Endothelial cell of umbilical vein (primary cell): ENCODE data around the gene DTL. TPM values are rescaled to one million over a fixed set of nuclear protein-coding genes. Genes with fewer than 3 reads are reported as not detected.

Source experiments
- BruUV-seq: library from RNA; stranded (reverse); fragments of 400-500 nt; replicated peaks from 2 replicates; lab custom pipeline; 2021; lab: Mats Ljungman, UMichigan
- CTCF ChIA-PET: fragments of 300-600, 350-600 bp; sonication (Branson Sonifier 250); formaldehyde crosslinking; loops from one replicate; lab custom pipeline; 2021; ENCODE audit warnings: antibody characterized with exemption, inconsistent platforms; lab: Charles Lee
- POLR2A ChIA-PET: fragments of 300-600, 350-600 bp; sonication (Branson Sonifier 250); formaldehyde crosslinking; loops from one replicate; lab custom pipeline; 2021; ENCODE audit warnings: antibody characterized with exemption, inconsistent platforms; lab: Charles Lee
- DNase-seq: peaks from one replicate; pipeline ENCODE4 v3.0.0-alpha.2; 2011; ENCODE audit warnings: low read depth, low spot score
- FAIRE-seq: peaks from 2 replicates; lab custom pipeline; 2011; peaks lifted over from hg19 to GRCh38; lab: Jason Lieb, UNC
- H2AFZ ChIP-seq: 2 replicates; pipeline ENCODE4 v1.6.0; 2012; ENCODE audit warnings: low read depth, low read length, control low read depth, inconsistent platforms
- H3K27ac ChIP-seq: 2 replicates; pipeline ENCODE4 v1.5.1; 2011; ENCODE audit warnings: low read depth, mild to moderate bottlenecking, control low read depth, low read length, moderate library complexity; ENCODE audit not compliant: insufficient read depth
- H3K27me3 ChIP-seq, 2 experiments: 2 replicates each; pipeline versions ENCODE4 v1.6.0 to v1.6.1; 2011; ENCODE audit warnings: low read length in 2 of 2, mixed read lengths in 1 of 2; ENCODE audit not compliant: control insufficient read depth in 2 of 2, insufficient read depth in 2 of 2
- H3K36me3 ChIP-seq, 2 experiments: 2 replicates in 1 of 2; 3 replicates in 1 of 2; pipeline ENCODE4 v1.5.1; 2011; ENCODE audit warnings: low read length in 2 of 2, mild to moderate bottlenecking in 1 of 2, moderate library complexity in 1 of 2; ENCODE audit not compliant: control insufficient read depth in 2 of 2, insufficient read depth in 2 of 2; ENCODE audit errors: extremely low read depth in 1 of 2
- H3K4me1 ChIP-seq: 3 replicates; pipeline ENCODE4 v1.5.1; 2011; ENCODE audit warnings: mild to moderate bottlenecking, low read length; ENCODE audit not compliant: control insufficient read depth, insufficient read depth; ENCODE audit errors: extremely low read depth
- H3K4me2 ChIP-seq: 2 replicates; pipeline ENCODE4 v1.6.1; 2011; ENCODE audit warnings: low read length, control low read depth, mixed read lengths; ENCODE audit not compliant: insufficient read depth
- H3K4me3 ChIP-seq, 3 experiments: fragments of 200-600 bp in 1 of 3; sonication (generic), shearing (Covaris generic) in 1 of 3; replicated peaks in 1 of 3; 2 replicates each; pipeline ENCODE4 v1.5.1; 2011 to 2016; ENCODE audit warnings: control low read depth in 3 of 3, low read length in 3 of 3, mild to moderate bottlenecking in 2 of 3, inconsistent platforms in 1 of 3, low read depth in 1 of 3, moderate library complexity in 1 of 3; ENCODE audit not compliant: insufficient read depth in 1 of 3
- H3K79me2 ChIP-seq: 2 replicates; pipeline ENCODE4 v1.6.0; 2012; ENCODE audit warnings: low read length, inconsistent platforms; ENCODE audit not compliant: control insufficient read depth, insufficient read depth
- H3K9ac ChIP-seq: replicated peaks from 2 replicates; pipeline ENCODE3; 2011; ENCODE audit warnings: low read length, control low read depth; ENCODE audit not compliant: insufficient read depth; ENCODE audit errors: extremely low read depth
- H3K9me1 ChIP-seq: replicated peaks from 3 replicates; pipeline ENCODE4 v1.6.0; 2011; ENCODE audit warnings: mild to moderate bottlenecking, low read length; ENCODE audit not compliant: control insufficient read depth, insufficient read depth; ENCODE audit errors: extremely low read depth
- H3K9me3 ChIP-seq: replicated peaks from 2 replicates; pipeline ENCODE4 v1.5.1; 2012; ENCODE audit warnings: low read length, inconsistent platforms; ENCODE audit not compliant: control insufficient read depth, insufficient read depth
- H4K20me1 ChIP-seq: replicated peaks from 2 replicates; pipeline ENCODE3; 2011; ENCODE audit warnings: mild to moderate bottlenecking, low read length; ENCODE audit not compliant: control insufficient read depth, insufficient read depth; ENCODE audit errors: extremely low read depth
- EZH2 ChIP-seq: IDR thresholded peaks from 2 replicates; pipeline ENCODE4 v1.6.1; 2012; ENCODE audit warnings: borderline replicate concordance, low read depth, mild to moderate bottlenecking, moderate library complexity, low read length, inconsistent platforms; ENCODE audit not compliant: severe bottlenecking
- FOS ChIP-seq: IDR thresholded peaks from 2 replicates; pipeline ENCODE4 v1.6.1; 2011; ENCODE audit warnings: mild to moderate bottlenecking, low read length, moderate library complexity, borderline replicate concordance; ENCODE audit not compliant: insufficient read depth
- GATA2 ChIP-seq: IDR thresholded peaks from 2 replicates; pipeline ENCODE4 v1.7.0; 2011; ENCODE audit warnings: low read depth, mild to moderate bottlenecking, moderate library complexity, mixed read lengths, low read length; ENCODE audit not compliant: insufficient read length, insufficient read depth
- JUN ChIP-seq: IDR thresholded peaks from 2 replicates; pipeline ENCODE4 v1.6.1; 2011; ENCODE audit warnings: borderline replicate concordance, low read depth; ENCODE audit not compliant: insufficient read length, insufficient read depth
- MYC ChIP-seq: IDR thresholded peaks from one replicate; pipeline ENCODE4 v1.6.1; 2011; ENCODE audit warnings: mild to moderate bottlenecking, low read depth, low read length
- POLR2A ChIP-seq: IDR thresholded peaks from 2 replicates; pipeline ENCODE4 v1.6.1; 2012; ENCODE audit warnings: low read depth, mild to moderate bottlenecking, control low read depth, low read length
- POLR2AphosphoS5 ChIP-seq: IDR thresholded peaks from 2 replicates; pipeline ENCODE4 v1.6.1; 2012; ENCODE audit warnings: low read depth, mild to moderate bottlenecking, control low read depth, low read length, moderate library complexity; ENCODE audit not compliant: insufficient read depth
- dilution Hi-C: fragments of 300-500 bp; cut with MboI; formaldehyde crosslinking; loops from one replicate; pipeline ENCODE4 v1.15.0; 2019; ENCODE audit warnings: low sequenced_read_pairs; ENCODE audit not compliant: extremely low pct_ligation_motif_present
- intact Hi-C: fragments of 100-400 bp; cut with micrococcal nuclease; formaldehyde crosslinking; loops from one replicate; pipeline ENCODE4 v1.10.0; 2022
- polyA plus RNA-seq, 4 experiments: library from polyadenylated mRNA; depleted of rRNA in 3 of 4; stranded (reverse) in 3 of 4; unstranded in 1 of 4; fragments of >200 nt; gene quantifications; 2 replicates each; pipeline versions ENCODE4 v1.2.1 to v1.2.3, GENCODE V29; 2011 to 2012; ENCODE audit warnings: missing spikeins in 1 of 4
- total RNA-seq: library from RNA; stranded (reverse); gene quantifications from 2 replicates; pipeline ENCODE4 v1.2.3, GENCODE V29; 2021
- TF ChIP-seq, protein P1 (sequence below), 2 donors: IDR thresholded peaks; 1 replicate in 1 of 2; 2 replicates in 1 of 2; pipeline ENCODE4 v1.5.1; 2011; ENCODE audit warnings: low read length in 2 of 2, mild to moderate bottlenecking in 2 of 2, moderate library complexity in 2 of 2, control low read depth in 1 of 2, inconsistent platforms in 1 of 2, low read depth in 1 of 2; ENCODE audit not compliant: insufficient read depth in 1 of 2; ENCODE audit errors: extremely low read depth in 1 of 2
- TF ChIP-seq, protein P2 (sequence below): IDR thresholded peaks from 2 replicates; pipeline ENCODE4 v1.6.1; 2011; ENCODE audit not compliant: insufficient read depth, insufficient read length

DTL gene
- total and polyA plus RNA-seq, 2 donors (not counting 3 experiments of a cell fraction or from before 2014, with no cell fraction given) = 11.2 to 26.5 TPM

DNA sequence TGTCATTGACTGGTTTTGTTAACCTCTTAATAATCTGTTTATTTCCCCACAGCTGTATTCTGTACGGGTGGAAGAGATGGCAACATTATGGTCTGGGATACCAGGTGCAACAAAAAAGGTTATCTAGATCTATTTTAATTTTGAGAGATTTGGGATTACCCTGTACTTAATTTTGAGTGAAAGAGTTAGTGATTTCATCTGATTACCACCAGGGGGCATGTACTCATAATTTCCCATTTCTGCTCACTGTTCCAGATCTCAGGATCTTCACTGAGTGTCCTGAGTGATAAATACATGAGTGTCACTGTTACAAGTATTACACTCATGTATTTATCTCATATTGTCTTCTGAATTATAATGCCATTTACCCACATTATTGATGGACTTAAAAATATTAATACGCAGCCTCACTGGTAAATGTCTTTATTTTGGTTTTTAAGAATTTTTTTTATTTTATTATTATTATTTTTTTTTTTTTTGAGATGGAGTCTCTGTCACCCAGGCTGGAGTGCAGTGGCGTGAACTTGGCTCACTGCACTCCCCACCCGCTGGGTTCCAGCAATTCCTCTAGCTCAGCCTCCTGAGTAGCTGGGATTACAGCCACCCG is 27.4 kb downstream of the DTL start:
- Histone ChIP-seq H3K4me1 (peaks cover 13% of the 10 kb centered on the region), H4K20me1 (no peaks in the 10 kb centered on the region), H3K9me1 (no peaks in the 10 kb centered on the region), H3K27me3 (no peaks in the 10 kb centered on the region), H3K27ac (no peak overlapping the region), H3K4me3 (no peak overlapping the region), H3K9ac (no peak overlapping the region), H3K79me2 (no peaks in the 10 kb centered on the region), H3K9me3 (no peaks in the 10 kb centered on the region), H2AFZ (no peak overlapping the region), H3K4me2 (no peak overlapping the region), H3K36me3 (no peaks in the 10 kb centered on the region)
- no TSS peak for BruUV-seq
- DNase-seq (peak; percentile 57), FAIRE-seq (peak; percentile 67)
- intact Hi-C loops = loop anchor here (1.0 kb wide), 3 partner anchors 228 to 393 kb away; no protein-coding TSS in a partner anchor
- POLR2A ChIA-PET = no interaction called here
- CTCF ChIA-PET = interaction anchor here (0.9 to 3.6 kb wide), 18 partner anchors 8 to 605 kb away, joined by 3 to 55 read pairs (median 5); partner anchors contain the start of genes DTL and INTS7
- TF ChIP-seq, protein P1, sequence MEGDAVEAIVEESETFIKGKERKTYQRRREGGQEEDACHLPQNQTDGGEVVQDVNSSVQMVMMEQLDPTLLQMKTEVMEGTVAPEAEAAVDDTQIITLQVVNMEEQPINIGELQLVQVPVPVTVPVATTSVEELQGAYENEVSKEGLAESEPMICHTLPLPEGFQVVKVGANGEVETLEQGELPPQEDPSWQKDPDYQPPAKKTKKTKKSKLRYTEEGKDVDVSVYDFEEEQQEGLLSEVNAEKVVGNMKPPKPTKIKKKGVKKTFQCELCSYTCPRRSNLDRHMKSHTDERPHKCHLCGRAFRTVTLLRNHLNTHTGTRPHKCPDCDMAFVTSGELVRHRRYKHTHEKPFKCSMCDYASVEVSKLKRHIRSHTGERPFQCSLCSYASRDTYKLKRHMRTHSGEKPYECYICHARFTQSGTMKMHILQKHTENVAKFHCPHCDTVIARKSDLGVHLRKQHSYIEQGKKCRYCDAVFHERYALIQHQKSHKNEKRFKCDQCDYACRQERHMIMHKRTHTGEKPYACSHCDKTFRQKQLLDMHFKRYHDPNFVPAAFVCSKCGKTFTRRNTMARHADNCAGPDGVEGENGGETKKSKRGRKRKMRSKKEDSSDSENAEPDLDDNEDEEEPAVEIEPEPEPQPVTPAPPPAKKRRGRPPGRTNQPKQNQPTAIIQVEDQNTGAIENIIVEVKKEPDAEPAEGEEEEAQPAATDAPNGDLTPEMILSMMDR (IDR thresholded peaks at IDR 0.05; ENCODE audit: extremely low read depth in 1 of 2, insufficient read depth in 1 of 2, low read depth in 1 of 2, low read length in 2 of 2) = peak; percentile 42 to 45
- no peak for TF ChIP-seq JUN
- dilution Hi-C loops = no loop called here

DNA sequence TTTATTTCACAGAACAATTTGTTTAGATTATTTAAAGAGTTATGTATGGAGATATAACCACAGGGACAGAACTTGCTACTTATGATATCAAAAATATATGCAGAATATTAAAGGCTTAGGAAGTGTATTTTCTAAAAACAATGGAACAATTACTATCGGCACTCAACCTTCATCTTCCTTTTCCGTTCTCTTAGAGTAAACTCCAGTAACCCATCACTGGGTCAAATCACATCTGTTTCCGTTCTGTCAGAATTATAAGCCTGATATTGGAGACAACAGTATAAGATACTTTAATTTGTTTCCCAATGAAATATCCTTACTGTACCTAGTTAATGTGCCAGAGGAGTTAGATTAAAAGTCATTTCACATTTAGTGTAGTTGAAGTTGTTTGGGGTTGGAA is 32.2 kb downstream of the DTL start:
- intact Hi-C loops (loop anchor here (1.0 to 2.0 kb wide), 2 partner anchors 99 to 387 kb away; no protein-coding TSS in a partner anchor), dilution Hi-C loops (no loop called here)
- no TSS peak for BruUV-seq
- Histone ChIP-seq H3K79me2 (no peaks in the 10 kb centered on the region), H3K4me2 (peak overlapping the region; percentile 58), H3K36me3 (peaks cover 0 to 2% of the 10 kb centered on the region in 2 experiments), H3K27me3 (no peaks in the 10 kb centered on the region), H3K4me3 (peak overlapping the region in 1 of 3 experiments; percentile 26), H3K9ac (peak overlapping the region; percentile 42), H3K27ac (peak overlapping the region; percentile 67), H3K4me1 (peaks cover 23% of the 10 kb centered on the region), H2AFZ (no peak overlapping the region), H3K9me3 (no peaks in the 10 kb centered on the region), H4K20me1 (no peaks in the 10 kb centered on the region), H3K9me1 (no peaks in the 10 kb centered on the region)
- CTCF ChIA-PET = interaction anchor here (1.3 to 2.7 kb wide), 3 partner anchors 32 to 388 kb away, joined by 5 to 9 read pairs (median 5); partner anchors contain the start of genes DTL and INTS7
- POLR2A ChIA-PET = no interaction called here
- DNase-seq = peak; percentile 96
- peak; percentile 85 for FAIRE-seq
- TF ChIP-seq POLR2AphosphoS5 (peak; percentile 35), FOS (peak; percentile 14), GATA2 (peak; percentile 67), EZH2 (no peak), MYC (no peak), JUN (peak; percentile 55), POLR2A (peak; percentile 76)
- TF ChIP-seq, protein P2, sequence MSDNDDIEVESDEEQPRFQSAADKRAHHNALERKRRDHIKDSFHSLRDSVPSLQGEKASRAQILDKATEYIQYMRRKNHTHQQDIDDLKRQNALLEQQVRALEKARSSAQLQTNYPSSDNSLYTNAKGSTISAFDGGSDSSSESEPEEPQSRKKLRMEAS = no peak
- TF ChIP-seq, protein P1 (IDR thresholded peaks at IDR 0.05; ENCODE audit: extremely low read depth in 1 of 2, insufficient read depth in 1 of 2, low read depth in 1 of 2, low read length in 2 of 2) = no peak
